ENCODE results near the gene SEMA3C.

GRCh38 chr7:80902716-80903308 lies 16.0 kb downstream of the SEMA3C start:
- no peak for TF ChIP-seq POLR2A (IDR thresholded peaks at IDR 0.05)
- TF ChIP-seq CTCF (IDR thresholded peaks at IDR 0.05) = no peak
